Activated CD4-positive, alpha-beta T cell treated with anti-CD3 and anti-CD28 coated beads, Interleukin-2, amount 10 ng/mL, durations not matched to agents 24 days and 14 days (primary cell): ENCODE results near the gene GPR65. TPM values are rescaled to one million over a fixed set of nuclear protein-coding genes. Genes with fewer than 3 reads are reported as not detected.

Source experiments
- DNase-seq: peaks from one replicate; pipeline ENCODE4 v3.0.0; 2022
- H3K27ac Mint-ChIP-seq: one replicate; pipeline ENCODE4 v1.8.0; 2022; ENCODE audit warnings: mild to moderate bottlenecking, mixed read lengths
- H3K27me3 Mint-ChIP-seq: one replicate; pipeline ENCODE4 v1.8.0; 2022; ENCODE audit warnings: mixed read lengths
- H3K36me3 Mint-ChIP-seq: one replicate; pipeline ENCODE4 v1.8.0; 2022; ENCODE audit warnings: low read depth, mild to moderate bottlenecking, mixed read lengths
- H3K4me1 Mint-ChIP-seq: one replicate; pipeline ENCODE4 v1.8.0; 2021; ENCODE audit warnings: mixed read lengths
- H3K4me3 Mint-ChIP-seq: one replicate; pipeline ENCODE4 v1.8.0; 2022; ENCODE audit warnings: mild to moderate bottlenecking, moderate library complexity, mixed read lengths
- H3K9me3 Mint-ChIP-seq: one replicate; pipeline ENCODE4 v1.8.0; 2021; ENCODE audit warnings: mixed read lengths
- intact Hi-C: fragments of 100-400 bp; cut with micrococcal nuclease; formaldehyde crosslinking; loops from one replicate; pipeline ENCODE4 v1.15.1; 2023
- total RNA-seq: library from RNA; stranded (reverse); gene quantifications from 2 replicates; pipeline ENCODE4 v1.2.3, GENCODE V29; 2022

Gene GPR65, protein sequence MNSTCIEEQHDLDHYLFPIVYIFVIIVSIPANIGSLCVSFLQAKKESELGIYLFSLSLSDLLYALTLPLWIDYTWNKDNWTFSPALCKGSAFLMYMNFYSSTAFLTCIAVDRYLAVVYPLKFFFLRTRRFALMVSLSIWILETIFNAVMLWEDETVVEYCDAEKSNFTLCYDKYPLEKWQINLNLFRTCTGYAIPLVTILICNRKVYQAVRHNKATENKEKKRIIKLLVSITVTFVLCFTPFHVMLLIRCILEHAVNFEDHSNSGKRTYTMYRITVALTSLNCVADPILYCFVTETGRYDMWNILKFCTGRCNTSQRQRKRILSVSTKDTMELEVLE
- 8.1 and 8.3 TPM in 2 replicates for total RNA-seq

DNA sequence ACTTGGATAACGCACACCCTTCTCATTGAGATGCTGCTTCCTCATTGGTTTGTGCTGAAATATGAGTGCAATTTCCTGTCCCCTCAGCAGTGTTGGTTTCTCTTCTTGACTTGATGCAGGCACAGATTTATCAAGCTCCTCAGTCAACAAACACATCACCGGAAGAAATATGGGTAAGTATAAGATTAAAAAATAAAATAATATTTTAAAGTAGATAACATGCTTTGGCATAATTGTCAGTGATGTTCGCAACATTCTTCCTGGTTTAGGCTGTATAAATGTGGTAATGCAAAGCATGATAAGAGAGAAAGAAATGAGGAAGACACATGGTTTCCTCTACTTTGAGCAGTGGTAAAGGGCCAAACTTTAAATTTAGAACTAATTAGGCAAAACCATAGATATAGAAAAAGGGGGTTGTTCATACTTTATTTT lies at the start of gene GPR65:
TSS of gene GPR65 (plus strand) at position 86 of the 432 bp plus-strand sequence. CDS start 5,713 bp downstream, outside the sequence.
- Mint-ChIP-seq H3K27me3 (no peaks in the 10 kb centered on the region), H3K4me3 (peak within 1 kb of the TSS; percentile 87), H3K9me3 (peaks cover 16% of the 10 kb centered on the region), H3K4me1 (peaks cover 51% of the 10 kb centered on the region), H3K36me3 (peaks cover 25% of the 10 kb centered on the region), H3K27ac (peak within 1 kb of the TSS; percentile 90)
- DNase-seq, result peak; percentile 85
- intact Hi-C loops, result loop anchor here (5.0 to 10.0 kb wide), 5 partner anchors 37 to 1952 kb away; partner anchors contain the start of genes SPATA7, TDP1 and ZC3H14

DNA sequence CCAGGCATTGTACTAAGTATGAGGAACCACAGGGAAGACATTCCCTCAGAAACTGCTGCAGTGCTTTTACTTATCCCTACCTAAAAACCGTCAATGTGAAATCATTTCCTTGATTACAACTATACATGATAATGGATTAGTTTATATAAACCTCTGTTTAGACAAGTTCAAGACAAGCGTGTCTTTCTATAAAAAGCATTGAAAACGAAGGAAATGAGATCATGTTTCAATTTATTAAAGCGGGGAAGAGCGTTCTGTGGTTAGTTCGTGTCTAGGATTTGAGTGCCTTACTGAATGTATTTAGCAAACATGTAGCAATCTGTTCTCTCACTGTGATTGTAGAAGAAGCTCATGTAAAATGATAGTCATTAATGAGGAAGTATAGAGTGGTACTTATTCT lies 49.4 kb upstream of the GPR65 start:
- H3K27ac Mint-ChIP-seq, result no peak overlapping the region
- DNase-seq, result no peak
- no peak overlapping the region for H3K4me3 Mint-ChIP-seq
- H3K9me3 Mint-ChIP-seq, result peaks cover 15% of the 10 kb centered on the region
- intact Hi-C loops, result no loop called here
- H3K27me3 Mint-ChIP-seq, result no peaks in the 10 kb centered on the region
- H3K36me3 Mint-ChIP-seq, result peaks cover 36% of the 10 kb centered on the region
- peaks cover 27% of the 10 kb centered on the region for H3K4me1 Mint-ChIP-seq

DNA sequence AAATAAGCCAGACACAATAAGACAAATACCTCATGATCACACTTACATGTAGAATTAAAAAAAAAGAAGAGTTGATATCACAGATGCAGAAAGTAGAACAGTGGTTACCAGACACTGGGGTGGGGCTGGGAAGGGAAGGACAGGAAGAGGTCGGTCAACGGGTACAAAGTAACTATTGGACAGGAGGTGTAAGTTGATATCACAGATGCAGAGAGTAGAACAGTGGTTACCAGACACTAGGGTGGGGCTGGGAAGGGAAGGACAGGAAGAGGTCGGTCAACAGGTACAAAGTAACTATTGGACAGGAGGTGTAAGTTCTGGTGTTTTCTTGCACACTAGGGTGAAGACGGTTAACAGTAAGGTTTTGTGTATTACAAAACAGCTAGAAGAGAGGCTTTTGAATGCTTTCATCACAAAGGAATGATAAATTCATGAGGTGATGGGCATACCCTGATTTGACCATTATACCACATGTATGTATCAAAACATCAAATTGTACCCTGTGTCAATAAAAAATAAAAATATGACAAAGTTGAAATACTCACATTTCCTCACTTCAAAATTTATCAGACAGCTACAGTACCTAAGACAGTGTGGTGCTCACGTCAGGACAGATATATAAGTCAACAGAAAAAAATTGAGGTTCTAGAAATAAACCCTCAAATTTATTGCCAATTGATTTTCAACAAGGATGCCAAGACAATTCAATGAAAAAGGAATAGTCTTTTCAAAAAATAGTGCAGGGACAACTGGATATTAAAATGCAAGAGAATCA lies 44.7 kb upstream of the GPR65 start:
- Mint-ChIP-seq H3K27ac (no peak overlapping the region), H3K4me3 (no peak overlapping the region), H3K36me3 (peaks cover 63% of the 10 kb centered on the region), H3K4me1 (peaks cover 10% of the 10 kb centered on the region), H3K27me3 (no peaks in the 10 kb centered on the region), H3K9me3 (peaks cover 19% of the 10 kb centered on the region)
- intact Hi-C loops, result no loop called here
- DNase-seq, result no peak

DNA sequence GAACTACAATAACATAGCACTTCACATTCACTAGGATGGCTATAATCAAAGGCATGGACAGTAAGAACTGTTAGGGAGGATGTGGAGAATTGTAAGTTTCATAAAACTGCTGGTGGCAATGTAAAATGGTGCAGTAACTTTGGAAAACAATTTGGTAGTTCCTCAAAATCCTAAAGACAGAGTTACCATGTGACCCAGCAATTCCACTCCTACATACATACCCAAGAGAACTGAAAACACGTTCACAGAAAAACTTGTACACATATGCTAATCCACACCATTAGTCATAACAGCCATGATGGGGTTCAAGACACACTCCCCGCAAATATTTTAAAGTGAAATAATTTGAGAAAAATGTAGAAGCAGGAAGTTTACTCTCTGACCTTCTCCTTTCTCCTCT lies 43.7 kb upstream of the GPR65 start:
- Mint-ChIP-seq H3K27me3 (no peaks in the 10 kb centered on the region), H3K4me3 (no peak overlapping the region), H3K4me1 (peaks cover 10% of the 10 kb centered on the region), H3K27ac (no peak overlapping the region), H3K9me3 (peaks cover 19% of the 10 kb centered on the region), H3K36me3 (peaks cover 63% of the 10 kb centered on the region)
- intact Hi-C loops, result no loop called here
- no peak for DNase-seq

DNA sequence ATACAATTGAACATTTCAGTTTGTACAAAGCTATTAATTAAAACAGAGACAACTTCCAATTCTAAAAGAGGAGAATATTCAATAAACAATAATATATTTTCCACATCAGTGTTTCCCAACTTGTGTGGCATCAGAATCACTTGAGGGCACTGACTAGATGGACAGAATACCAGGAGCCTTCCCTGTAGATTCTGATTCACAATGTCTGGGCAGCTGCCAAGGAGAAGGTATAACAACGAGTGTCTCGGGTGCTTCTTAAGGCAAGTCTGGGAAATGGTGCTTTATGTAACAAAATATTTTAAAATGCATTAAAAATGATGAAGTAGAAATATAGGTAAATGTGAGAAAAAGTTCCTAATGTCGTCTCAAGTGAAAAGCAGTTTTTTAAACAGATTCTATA lies 38.1 kb upstream of the GPR65 start:
- Mint-ChIP-seq H3K9me3 (peaks cover 4% of the 10 kb centered on the region), H3K4me1 (no peaks in the 10 kb centered on the region), H3K4me3 (no peak overlapping the region), H3K27ac (no peak overlapping the region), H3K27me3 (no peaks in the 10 kb centered on the region), H3K36me3 (peaks cover 34% of the 10 kb centered on the region)
- intact Hi-C loops, result no loop called here
- no peak for DNase-seq

DNA sequence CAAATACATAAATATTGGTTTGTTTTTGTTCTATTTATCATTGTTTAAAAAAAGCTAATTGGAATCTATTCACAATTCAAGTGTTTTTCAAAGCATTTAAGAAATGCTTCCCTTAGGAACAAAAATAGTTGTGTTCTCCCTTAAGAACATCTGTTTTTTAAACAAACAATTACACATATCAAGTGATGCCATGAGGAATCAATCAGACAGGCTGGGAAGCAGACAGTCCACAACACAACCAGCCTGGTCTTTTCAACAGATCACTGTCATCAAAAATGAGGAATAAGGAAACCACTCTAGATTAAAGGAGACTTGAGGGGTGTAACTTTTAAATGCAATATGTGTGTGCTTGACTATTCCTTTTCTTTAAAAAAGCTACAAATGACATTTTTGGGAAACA lies 37.4 kb upstream of the GPR65 start:
- Mint-ChIP-seq H3K27me3 (no peaks in the 10 kb centered on the region), H3K27ac (no peak overlapping the region), H3K36me3 (peaks cover 31% of the 10 kb centered on the region), H3K4me3 (no peak overlapping the region), H3K9me3 (peaks cover 3% of the 10 kb centered on the region), H3K4me1 (no peaks in the 10 kb centered on the region)
- intact Hi-C loops, result no loop called here
- DNase-seq, result no peak

DNA sequence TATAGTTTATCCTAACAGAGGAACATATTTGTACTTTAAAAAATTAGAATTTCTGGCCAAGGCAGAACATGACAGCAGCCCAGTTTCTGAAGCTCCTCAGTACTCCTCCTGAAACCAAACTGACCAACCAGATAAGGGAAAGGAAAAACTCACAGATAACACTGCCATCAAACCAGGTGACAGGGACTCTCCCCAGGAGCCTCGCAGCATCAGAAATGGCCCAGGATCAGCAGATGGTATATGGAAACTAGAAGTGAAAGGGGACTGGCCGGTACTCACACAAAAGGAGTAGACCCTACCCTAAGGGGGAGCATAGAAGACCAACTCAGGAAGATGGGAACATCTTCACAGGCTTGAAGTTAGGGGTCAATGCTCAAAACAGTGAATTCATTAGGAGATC lies 33.9 kb upstream of the GPR65 start:
- Mint-ChIP-seq H3K4me1 (peaks cover 2% of the 10 kb centered on the region), H3K9me3 (no peaks in the 10 kb centered on the region), H3K36me3 (peaks cover 23% of the 10 kb centered on the region), H3K27ac (no peak overlapping the region), H3K4me3 (no peak overlapping the region), H3K27me3 (no peaks in the 10 kb centered on the region)
- intact Hi-C loops, result no loop called here
- no peak for DNase-seq

DNA sequence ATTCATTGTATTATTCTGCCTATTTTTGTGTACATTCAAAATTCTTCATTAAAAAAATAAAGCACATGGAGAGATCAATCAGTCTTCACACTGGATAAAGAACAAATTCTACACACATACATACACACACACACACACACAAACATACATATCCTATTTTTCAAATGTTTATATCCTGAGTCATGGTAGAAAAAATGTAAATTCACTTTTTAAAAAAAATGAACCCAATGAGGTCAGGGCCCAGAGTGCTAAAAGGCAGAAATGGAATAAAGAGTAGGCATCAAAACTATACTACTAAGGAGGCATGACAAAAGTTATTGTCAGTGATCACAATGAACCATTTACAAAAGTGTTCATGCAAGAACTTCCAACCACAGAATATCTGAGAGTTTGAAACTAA lies 29.3 kb upstream of the GPR65 start:
- intact Hi-C loops, result no loop called here

DNA sequence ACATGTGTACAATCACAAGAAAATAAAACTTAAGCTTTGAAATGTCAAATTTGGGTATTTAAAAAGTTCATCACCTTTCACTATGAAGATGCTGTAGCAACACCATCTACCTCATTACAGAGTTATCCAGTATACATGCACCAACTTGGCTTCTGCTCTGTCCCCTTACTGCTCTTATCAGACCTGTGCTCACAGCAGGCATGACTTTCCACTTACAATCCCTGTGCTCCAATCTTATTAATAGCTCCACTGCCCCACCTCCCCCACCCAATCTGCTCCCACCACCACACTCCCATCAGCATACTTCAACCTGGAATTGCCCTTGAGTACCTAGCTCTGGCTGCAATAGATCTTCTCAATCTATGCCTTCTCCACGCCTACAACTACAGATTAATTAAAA lies 25.2 kb upstream of the GPR65 start:
- H3K27me3 Mint-ChIP-seq, result no peaks in the 10 kb centered on the region
- DNase-seq, result no peak

More for the DNA sequence above, 29.3 kb upstream of the GPR65 start:
- Mint-ChIP-seq H3K36me3 (peaks cover 32% of the 10 kb centered on the region), H3K4me1 (peaks cover 5% of the 10 kb centered on the region), H3K27ac (no peak overlapping the region), H3K27me3 (no peaks in the 10 kb centered on the region), H3K9me3 (no peaks in the 10 kb centered on the region), H3K4me3 (no peak overlapping the region)
- no peak for DNase-seq

DNA sequence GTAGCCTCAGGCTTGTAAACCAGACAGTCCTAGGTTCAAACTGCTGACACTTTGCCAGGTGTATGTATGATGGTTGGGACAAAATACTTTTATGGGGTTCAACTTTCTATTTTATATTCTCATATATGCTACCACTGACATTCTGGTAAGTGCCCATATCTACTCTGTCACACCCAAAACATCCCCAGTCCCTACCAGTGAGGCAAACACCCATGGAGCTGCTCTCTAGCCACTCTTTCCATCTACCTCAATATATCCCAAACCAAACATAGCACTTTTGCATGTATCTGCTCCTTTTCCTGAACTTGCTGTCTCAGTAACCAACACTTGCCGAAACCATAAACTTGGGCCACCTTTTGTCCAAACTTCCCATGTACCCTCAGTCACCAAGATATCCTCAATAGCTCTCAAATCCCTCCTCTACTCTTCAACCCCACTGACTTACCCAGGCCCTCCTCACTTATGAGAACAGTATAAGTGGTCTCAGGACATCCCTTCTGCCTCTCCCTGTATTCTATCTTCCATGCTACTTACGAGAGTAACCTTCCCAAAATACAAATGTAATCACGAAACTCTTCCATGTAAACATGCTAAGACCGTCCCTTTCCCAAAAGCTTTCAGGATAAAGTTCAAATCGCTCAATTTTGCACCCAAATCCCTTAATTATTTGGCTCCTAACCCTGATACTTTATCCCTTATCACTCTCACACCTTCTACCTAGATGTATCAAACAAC lies 15.5 kb upstream of the GPR65 start:
- no peak for DNase-seq
- Mint-ChIP-seq H3K36me3 (peaks cover 12% of the 10 kb centered on the region), H3K4me1 (peaks cover 37% of the 10 kb centered on the region), H3K9me3 (no peaks in the 10 kb centered on the region), H3K4me3 (no peak overlapping the region), H3K27ac (no peak overlapping the region), H3K27me3 (no peaks in the 10 kb centered on the region)
- intact Hi-C loops, result no loop called here

More for the DNA sequence above, 25.2 kb upstream of the GPR65 start:
- H3K9me3 Mint-ChIP-seq, result no peaks in the 10 kb centered on the region
- H3K27ac Mint-ChIP-seq, result no peak overlapping the region
- H3K4me3 Mint-ChIP-seq, result no peak overlapping the region
- intact Hi-C loops, result no loop called here
- H3K4me1 Mint-ChIP-seq, result peaks cover 5% of the 10 kb centered on the region
- H3K36me3 Mint-ChIP-seq, result peaks cover 37% of the 10 kb centered on the region

DNA sequence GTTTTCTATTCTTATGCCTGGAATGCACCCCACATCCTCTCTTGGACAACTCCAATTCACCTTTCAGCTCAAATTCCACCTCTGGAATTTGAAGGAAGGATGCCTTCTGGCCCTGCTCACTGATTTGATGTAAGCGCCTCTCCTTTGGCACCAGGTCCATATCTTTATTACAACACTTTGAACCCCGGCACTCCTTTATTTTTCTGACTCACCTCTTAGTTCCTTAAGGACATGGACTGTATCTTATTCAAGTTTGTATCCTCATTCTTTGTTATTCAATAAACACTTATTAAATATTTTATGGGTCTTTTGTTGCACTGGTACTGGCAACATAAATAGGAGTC lies 15.0 kb upstream of the GPR65 start:
- H3K4me1 Mint-ChIP-seq, result peaks cover 41% of the 10 kb centered on the region
- peaks cover 12% of the 10 kb centered on the region for H3K36me3 Mint-ChIP-seq
- no peak overlapping the region for H3K4me3 Mint-ChIP-seq

DNA sequence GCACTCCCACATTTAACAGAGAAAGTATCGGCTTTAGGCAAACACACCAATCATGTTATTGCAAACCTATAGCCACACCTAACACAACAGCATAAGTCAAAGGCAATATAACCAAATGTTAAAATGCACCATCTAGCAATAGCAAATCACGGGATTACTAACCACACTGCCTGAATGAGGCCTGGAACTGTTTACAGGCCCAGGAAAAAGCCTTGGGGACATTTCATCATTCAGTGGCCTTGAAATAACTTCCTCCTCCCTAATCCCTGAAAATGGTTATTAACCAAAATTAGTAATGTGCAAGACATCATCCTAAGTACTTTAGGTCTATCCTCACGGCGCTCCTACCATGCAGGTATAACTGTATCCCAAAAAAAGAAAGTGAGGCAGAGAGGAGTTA lies 14.3 kb upstream of the GPR65 start:
- no peak overlapping the region for H3K4me3 Mint-ChIP-seq
- peaks cover 12% of the 10 kb centered on the region for H3K36me3 Mint-ChIP-seq
- intact Hi-C loops, result no loop called here
- H3K4me1 Mint-ChIP-seq, result peaks cover 48% of the 10 kb centered on the region
- H3K9me3 Mint-ChIP-seq, result peaks cover 8% of the 10 kb centered on the region
- no peak for DNase-seq
- no peaks in the 10 kb centered on the region for H3K27me3 Mint-ChIP-seq
- no peak overlapping the region for H3K27ac Mint-ChIP-seq

More for the DNA sequence above, 15.0 kb upstream of the GPR65 start:
- Mint-ChIP-seq H3K27me3 (no peaks in the 10 kb centered on the region), H3K9me3 (peaks cover 5% of the 10 kb centered on the region), H3K27ac (no peak overlapping the region)
- intact Hi-C loops, result no loop called here
- DNase-seq, result no peak

DNA sequence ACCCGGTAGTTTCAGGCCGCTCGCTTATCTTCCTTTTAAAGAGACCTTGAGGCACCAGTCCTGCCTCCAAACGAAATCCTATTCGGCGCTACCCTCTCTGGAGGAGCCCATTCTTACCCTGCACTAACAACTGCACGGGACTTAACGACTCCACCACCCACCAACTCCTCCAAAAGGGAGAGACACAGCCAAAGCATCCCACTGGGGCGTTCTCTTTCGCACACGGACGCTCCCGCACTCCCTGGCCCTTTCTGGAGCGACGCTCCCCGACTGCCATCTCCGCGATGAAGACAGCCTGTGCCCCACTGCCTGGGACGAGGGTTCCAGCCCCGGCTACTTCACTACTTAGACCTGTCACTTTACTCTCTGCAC lies 12.6 kb upstream of the GPR65 start:
- Mint-ChIP-seq H3K9me3 (peaks cover 8% of the 10 kb centered on the region), H3K27ac (peak overlapping the region; percentile 90), H3K4me1 (peaks cover 55% of the 10 kb centered on the region), H3K4me3 (peak overlapping the region; percentile 88), H3K27me3 (no peaks in the 10 kb centered on the region), H3K36me3 (peaks cover 2% of the 10 kb centered on the region)
- no peak for DNase-seq
- intact Hi-C loops, result loop anchor here (2.0 kb wide), 2 partner anchors 34 to 48 kb away; no protein-coding TSS in a partner anchor
